NCI-H2107 treated with DMSO at 0.1 percent for 48 hours (cell line): Measurements from ENCODE around the gene VPS13D.
"Not testable (repeated sequence)": the region's sequence is repeated elsewhere in the genome, so short reads cannot be mapped to it uniquely, and the experiment has no call there.

Experiments used
- DNase-seq: peaks from one replicate; lab custom pipeline; 2025; ENCODE audit not compliant: unreplicated experiment; lab: John Stamatoyannopoulos, UW

Gene VPS13D

GRCh38 chr1:12359359-12360133 lies 129.7 kb downstream of the VPS13D start:
- no peak for DNase-seq

DNA sequence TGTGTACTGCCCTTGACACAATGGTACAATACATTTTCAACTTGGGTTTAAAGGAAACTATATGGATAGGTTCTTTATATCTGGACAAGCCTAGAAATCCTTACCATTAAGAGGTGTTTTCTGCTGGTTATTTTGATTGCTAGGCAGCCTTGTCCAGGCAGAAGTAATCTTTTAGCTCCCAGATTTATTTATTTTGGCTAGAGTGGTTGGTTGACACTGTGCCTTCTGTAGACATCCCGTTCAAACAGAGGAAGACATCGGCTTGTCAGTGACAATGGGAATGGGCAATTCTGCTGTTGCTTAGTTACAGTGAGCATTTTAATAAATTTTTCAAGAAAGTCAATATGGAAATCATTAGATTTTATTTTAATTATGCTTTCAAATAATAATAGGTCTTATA lies 138.8 kb downstream of the VPS13D start:
- no peak for DNase-seq

DNA sequence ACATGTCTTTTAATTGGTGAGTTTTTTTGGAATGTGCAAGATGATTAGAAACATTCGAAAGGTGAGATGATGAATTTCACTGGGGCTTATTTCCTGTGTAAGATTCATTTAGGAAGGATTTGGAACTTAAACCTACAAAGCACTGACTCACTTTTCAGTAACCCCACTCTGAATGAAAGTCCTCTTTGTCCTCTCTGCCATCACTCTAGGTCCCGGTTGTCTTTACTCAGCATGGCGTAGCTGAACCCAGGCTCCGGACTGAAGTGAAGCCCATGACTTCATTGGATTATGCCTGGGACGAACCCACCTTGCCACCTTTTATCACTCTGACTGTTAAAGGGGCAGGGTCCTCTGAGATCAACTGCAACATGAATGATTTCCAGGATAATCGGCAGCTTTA lies 139.4 kb downstream of the VPS13D start:
- no peak for DNase-seq

DNA sequence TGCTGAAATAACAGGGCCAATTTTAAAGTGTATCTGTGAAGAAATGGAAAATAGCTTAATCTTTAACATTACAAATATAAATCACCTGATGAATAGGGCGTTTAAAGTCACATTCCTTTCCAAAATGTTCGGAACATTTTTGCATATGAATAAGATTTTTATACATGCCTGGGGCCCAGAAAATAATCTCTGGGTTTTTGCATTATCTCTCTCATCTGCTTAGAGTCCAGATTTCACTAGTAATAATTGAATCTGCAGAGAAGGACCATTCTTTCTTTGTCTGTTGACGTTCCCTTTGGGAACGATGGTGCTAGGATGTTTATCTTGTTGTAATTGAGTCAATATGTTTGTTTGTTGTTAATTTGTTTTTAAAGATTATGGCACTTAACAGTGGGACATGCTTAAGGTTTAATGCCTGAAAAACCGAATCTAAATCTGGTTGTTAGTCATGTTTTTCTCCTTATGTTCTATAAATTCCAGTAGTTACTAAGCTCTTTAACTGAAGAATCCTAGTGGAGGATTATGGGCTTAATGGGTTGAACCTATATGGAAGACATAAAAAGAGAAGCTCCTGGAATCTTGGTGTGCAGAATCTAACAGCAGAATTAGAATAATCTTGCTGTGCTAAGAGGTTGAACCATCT lies 140.6 kb downstream of the VPS13D start:
- no peak for DNase-seq

GRCh38 chr1:12371053-12371452 lies 141.2 kb downstream of the VPS13D start:
- no peak for DNase-seq

DNA sequence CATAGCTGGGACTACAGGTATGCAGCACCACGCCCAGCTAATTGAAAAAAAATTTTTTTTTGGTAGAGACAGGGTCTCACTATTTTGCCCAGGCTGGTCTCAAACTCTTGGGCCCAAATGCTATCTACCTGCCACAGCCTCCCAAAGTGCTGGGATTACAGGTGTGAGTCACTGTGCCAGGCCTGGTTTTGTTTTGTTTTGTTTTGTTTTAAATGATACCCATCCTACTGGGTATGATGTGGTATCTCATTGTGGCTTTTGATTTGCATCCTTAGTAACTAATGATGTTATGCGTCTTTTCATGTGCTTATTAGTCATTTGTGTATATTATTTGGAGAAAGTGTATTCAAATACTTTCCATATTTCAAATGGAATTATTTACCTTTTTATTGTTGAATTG lies 142.3 kb downstream of the VPS13D start:
- no peak for DNase-seq

- DNase-seq: no peak
Measured at GRCh38 chr1:12372761-12373160, 142.9 kb downstream of the VPS13D start.

DNA sequence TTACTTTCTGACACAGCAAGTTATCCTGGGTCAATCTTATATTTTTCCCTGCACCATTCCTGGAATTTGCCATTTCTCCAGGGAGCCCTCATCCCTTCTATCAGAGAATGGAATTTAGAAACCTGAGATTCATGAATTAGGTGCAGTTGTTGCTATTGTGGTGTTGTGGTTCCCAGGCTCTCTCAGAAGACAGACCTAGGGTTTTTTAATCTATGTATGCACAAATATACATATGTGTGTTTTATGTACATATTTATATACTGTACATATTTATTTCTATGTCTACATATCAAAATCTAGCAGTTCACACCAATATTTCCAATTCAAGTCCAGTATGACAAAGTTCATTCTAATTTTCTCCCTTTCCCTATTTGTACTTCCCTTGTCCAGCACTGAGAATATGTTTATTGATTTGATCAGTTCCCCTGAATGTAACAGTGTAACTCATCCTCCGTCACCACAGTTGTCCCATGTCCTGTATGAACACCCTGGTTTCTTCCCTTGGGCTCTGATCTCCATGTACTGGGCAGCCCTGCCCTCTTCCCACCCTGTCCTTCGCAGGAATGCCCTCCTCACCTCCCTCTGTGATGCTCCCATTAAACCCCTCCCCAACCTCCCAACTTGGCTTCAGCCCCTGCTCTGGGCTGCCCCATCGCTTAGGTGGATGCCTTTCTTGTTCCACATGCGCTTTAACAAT lies 145.5 kb downstream of the VPS13D start:
- no peak for DNase-seq

DNA sequence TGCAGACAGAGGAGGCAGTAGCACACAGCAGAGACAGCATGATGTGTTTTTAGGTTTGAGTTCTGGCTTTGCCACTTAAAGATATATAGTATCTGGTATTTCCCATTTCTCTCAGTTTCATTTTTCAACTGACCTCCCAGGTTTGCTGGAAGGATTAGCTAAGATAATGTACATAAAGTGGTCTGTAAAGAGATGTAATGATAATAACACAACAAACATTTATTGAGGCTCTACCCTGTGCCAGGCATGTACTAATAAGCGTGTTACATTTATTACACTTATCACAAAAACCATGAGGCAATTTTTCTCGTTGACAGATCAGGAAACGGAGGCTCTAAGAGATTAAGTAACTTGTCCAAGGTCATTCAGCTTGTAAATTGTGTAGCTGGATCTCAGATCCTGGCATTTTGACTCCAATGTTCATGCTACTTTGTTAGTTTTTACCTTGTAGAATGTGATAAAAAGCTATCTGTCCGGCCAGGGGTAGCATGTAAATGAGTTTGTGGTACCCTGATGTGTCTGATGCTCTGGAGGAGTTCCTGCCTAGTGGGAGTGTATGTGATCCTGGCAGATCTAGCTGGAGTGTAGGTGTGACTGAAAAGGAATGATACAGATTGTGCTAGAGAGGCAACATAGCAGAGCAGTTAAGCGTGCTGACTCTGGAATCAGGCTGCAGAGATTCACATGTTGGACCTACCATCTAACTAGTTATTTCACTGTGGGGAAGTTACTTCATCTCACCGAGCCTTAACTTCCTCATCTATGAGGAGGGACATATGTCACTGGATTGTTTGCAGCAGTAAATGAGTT lies 146.6 kb downstream of the VPS13D start:
- DNase-seq: no peak

GRCh38 chr1:12380326-12381249 lies 150.8 kb downstream of the VPS13D start:
- no peak for DNase-seq

DNA sequence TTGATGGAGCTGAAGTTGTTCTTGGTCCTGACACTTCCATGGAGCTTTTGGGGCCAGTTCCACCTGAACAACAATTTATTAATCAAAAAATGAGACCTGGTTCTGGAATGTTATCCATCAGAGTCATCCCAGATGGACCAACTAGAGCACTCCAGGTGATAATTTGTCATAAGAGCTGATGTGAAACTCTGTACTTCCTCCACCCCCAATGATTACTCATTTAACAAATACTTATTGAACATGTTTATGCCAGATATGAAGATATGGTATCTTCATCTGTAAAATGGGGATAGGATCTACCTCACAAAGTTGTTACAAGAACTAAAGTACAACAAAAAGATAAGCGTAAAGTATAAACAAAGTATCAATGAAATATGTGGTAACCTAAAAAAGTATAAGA lies 153.2 kb downstream of the VPS13D start:
- no peak for DNase-seq

DNA sequence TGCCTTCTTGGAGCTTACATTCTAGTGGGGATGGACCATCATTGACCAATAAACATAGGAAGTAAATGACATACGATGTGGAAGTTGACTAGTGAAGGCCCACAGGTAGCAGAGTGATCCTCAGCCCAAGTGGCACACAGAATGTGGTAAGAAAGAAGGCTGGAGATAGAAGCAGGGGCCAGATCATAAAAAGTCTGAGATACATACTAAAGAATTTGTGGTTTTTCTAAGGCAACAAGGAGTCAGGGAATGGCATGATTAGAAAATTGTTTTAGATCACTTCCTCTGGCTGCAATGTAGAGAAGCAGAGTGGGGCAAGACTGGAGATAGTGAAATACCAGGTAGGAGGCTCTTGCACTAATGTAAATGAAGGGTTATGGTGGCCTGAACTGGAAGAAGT lies 154.0 kb downstream of the VPS13D start:
- DNase-seq: no peak

- no peak for DNase-seq
Measured at GRCh38 chr1:12384836-12385456, 155.1 kb downstream of the VPS13D start.

DNA sequence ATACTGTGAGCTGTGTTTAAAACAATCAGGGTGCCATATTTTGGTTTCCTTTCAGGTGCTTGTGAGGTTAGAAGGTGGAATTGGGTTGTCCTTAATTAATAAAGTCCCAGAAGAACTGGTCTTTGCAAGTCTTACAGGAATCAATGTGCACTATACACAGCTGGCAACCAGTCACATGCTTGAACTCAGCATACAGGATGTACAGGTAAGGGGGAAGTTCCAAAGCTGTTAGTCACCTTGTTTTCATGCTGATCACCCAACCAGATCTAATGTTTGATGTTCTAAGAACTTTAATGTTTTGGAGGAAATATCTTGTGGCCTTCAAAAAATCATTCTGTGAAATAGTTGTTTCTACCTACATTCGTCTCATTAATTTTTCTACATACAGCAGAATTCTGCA lies 156.3 kb downstream of the VPS13D start:
- no peak for DNase-seq

- DNase-seq: no peak
Measured at GRCh38 chr1:12387641-12388040, 157.8 kb downstream of the VPS13D start.

DNA sequence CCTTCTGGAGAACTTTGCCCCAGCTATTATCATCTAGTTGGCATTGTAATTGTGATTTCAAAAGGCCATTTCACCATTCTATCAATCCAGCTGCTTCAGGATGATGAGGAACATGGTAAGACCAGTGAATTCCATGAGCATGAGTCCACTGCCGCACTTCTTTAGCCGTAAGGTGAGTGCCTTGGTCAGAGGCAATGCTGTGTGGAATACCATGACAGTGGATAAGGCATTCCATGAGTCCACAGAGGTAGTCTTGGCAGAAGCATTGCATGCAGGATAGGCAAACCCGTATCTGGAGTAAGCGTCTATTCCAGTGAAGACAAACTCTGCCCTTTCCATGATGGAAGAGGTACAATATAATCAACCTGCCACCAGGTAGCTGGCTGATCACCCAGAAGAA lies 160.5 kb downstream of the VPS13D start:
- not testable (repeated sequence) for DNase-seq

- DNase-seq: no peak
Measured at GRCh38 chr1:12397462-12398450, 167.9 kb downstream of the VPS13D start.

DNA sequence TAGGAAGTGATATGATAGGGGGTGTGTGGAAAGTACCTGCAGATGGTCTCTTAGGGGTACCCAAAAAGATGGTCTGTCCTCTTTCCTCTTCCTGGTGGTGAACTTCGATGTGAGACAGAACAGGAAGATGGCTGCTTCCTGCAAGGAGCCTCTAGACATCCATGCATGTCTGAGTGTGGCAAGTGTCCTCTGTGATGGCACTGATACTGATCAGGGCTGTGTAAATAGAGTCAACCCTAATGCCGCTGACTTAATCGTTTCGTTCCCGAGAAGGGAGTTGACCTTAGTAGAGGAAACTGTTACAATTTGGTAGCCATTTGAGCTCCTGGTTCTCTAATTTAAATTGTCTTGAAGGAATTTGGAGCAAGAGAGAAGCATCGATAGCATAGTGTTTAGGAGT lies 168.6 kb downstream of the VPS13D start:
- no peak for DNase-seq
